Suprapubic skin (tissue), 4 donors: ENCODE data around the gene SUGCT. TPM values are rescaled to one million over a fixed set of nuclear protein-coding genes. Genes with fewer than 3 reads are reported as not detected.

Source experiments
- DNase-seq, 2 donors: peaks; one replicate each; pipeline ENCODE4 v3.0.0-alpha.2; 2019; ENCODE audit warnings: low spot score in 2 of 2
- H3K27ac ChIP-seq: fragments of 200-600 bp; sonication (generic); one replicate; pipeline ENCODE4 v1.5.1; 2019
- H3K27me3 ChIP-seq: fragments of 200-600 bp; sonication (generic); one replicate; pipeline ENCODE4 v1.5.1; 2019
- H3K36me3 ChIP-seq: fragments of 200-600 bp; sonication (generic); one replicate; pipeline ENCODE4 v1.5.1; 2019
- H3K4me1 ChIP-seq: fragments of 200-600 bp; sonication (generic); one replicate; pipeline ENCODE4 v1.5.1; 2019
- H3K4me3 ChIP-seq: fragments of 200-600 bp; sonication (generic); one replicate; pipeline ENCODE4 v1.5.1; 2019; ENCODE audit warnings: mild to moderate bottlenecking
- H3K9me3 ChIP-seq: fragments of 200-600 bp; sonication (generic); one replicate; pipeline ENCODE4 v1.5.1; 2019
- CTCF ChIP-seq, 2 donors: fragments of 200-600 bp in 1 of 2; fragments of 450-650 bp in 1 of 2; sonication (generic) in 1 of 2; IDR thresholded peaks; one replicate each; pipeline ENCODE4 v1.5.1; 2016 to 2019; ENCODE audit warnings: antibody characterized with exemption in 2 of 2, mild to moderate bottlenecking in 1 of 2, moderate library complexity in 1 of 2
- EP300 ChIP-seq: sonication (generic); formaldehyde crosslinking; IDR thresholded peaks from one replicate; pipeline ENCODE4 v1.6.1; 2017; ENCODE audit warnings: antibody characterized with exemption
- POLR2A ChIP-seq, 2 donors: fragments of 450-650 bp; IDR thresholded peaks; one replicate each; pipeline ENCODE4 v1.6.1; 2017; ENCODE audit warnings: antibody characterized with exemption in 2 of 2, mild to moderate bottlenecking in 2 of 2, moderate library complexity in 2 of 2
- POLR2AphosphoS5 ChIP-seq, 3 donors: sonication (generic); formaldehyde crosslinking; IDR thresholded peaks; one replicate each; pipeline ENCODE4 v1.6.1; 2017; ENCODE audit warnings: antibody characterized with exemption in 3 of 3
- WGBS: methylation state at CpG from one replicate; pipeline ENCODE4 v1.1.5; 2018; 5-methylcytosine and 5-hydroxymethylcytosine counted together
- total RNA-seq, 4 donors: library from RNA; depleted of rRNA; stranded (reverse); fragments of >200 nt; gene quantifications; one replicate each; pipeline ENCODE4 v1.1.0, GENCODE V29; 2016

SUGCT gene
- total RNA-seq, 4 donors from 2014 or later: 0.73 to 2.2 (median 0.98) TPM; not detected in 1

GRCh38 chr7:40526951-40527715 lies 392.3 kb downstream of the SUGCT start:
- H3K27ac ChIP-seq: no peak overlapping the region
- H3K4me3 ChIP-seq: no peak overlapping the region
- TF ChIP-seq EP300 (no peak), POLR2A (IDR thresholded peaks at IDR 0.05) (no peak), CTCF (IDR thresholded peaks at IDR 0.05) (no peak), POLR2AphosphoS5 (IDR thresholded peaks at IDR 0.05) (no peak)
- DNase-seq: no peak
- 73% methylated on average over 1 of the region's 1 CpG for WGBS
- H3K9me3 ChIP-seq: no peaks in the 10 kb centered on the region
- no peaks in the 10 kb centered on the region for H3K36me3 ChIP-seq
- H3K27me3 ChIP-seq: no peaks in the 10 kb centered on the region
- H3K4me1 ChIP-seq: no peaks in the 10 kb centered on the region

- no peak overlapping the region for H3K4me3 ChIP-seq
- H3K27me3 ChIP-seq: no peaks in the 10 kb centered on the region
- no peak for DNase-seq
- no peaks in the 10 kb centered on the region for H3K9me3 ChIP-seq
- H3K36me3 ChIP-seq: no peaks in the 10 kb centered on the region
- TF ChIP-seq CTCF (IDR thresholded peaks at IDR 0.05) (no peak), EP300 (no peak), POLR2A (IDR thresholded peaks at IDR 0.05) (no peak), POLR2AphosphoS5 (IDR thresholded peaks at IDR 0.05) (no peak)
- no peak overlapping the region for H3K27ac ChIP-seq
- no peaks in the 10 kb centered on the region for H3K4me1 ChIP-seq
Observed at GRCh38 chr7:40527723-40528122, 392.9 kb downstream of the SUGCT start.

- Histone ChIP-seq H3K4me1 (no peaks in the 10 kb centered on the region), H3K27me3 (no peaks in the 10 kb centered on the region), H3K27ac (no peak overlapping the region), H3K36me3 (no peaks in the 10 kb centered on the region), H3K4me3 (no peak overlapping the region), H3K9me3 (no peaks in the 10 kb centered on the region)
- TF ChIP-seq POLR2AphosphoS5 (IDR thresholded peaks at IDR 0.05) (no peak), CTCF (IDR thresholded peaks at IDR 0.05) (no peak), EP300 (no peak), POLR2A (IDR thresholded peaks at IDR 0.05) (no peak)
- DNase-seq: no peak
Observed at GRCh38 chr7:40530292-40530691, 395.5 kb downstream of the SUGCT start.

GRCh38 chr7:40531956-40532355 lies 397.2 kb downstream of the SUGCT start:
- no peak overlapping the region for H3K27ac ChIP-seq
- 96% methylated on average over 3 of the region's 3 CpGs for WGBS
- no peak for DNase-seq
- H3K9me3 ChIP-seq: no peaks in the 10 kb centered on the region
- no peak overlapping the region for H3K4me3 ChIP-seq
- no peaks in the 10 kb centered on the region for H3K27me3 ChIP-seq
- no peak for TF ChIP-seq EP300
- TF ChIP-seq POLR2AphosphoS5 (IDR thresholded peaks at IDR 0.05): no peak
- no peak for TF ChIP-seq CTCF (IDR thresholded peaks at IDR 0.05)
- no peak for TF ChIP-seq POLR2A (IDR thresholded peaks at IDR 0.05)
- no peaks in the 10 kb centered on the region for H3K36me3 ChIP-seq
- H3K4me1 ChIP-seq: no peaks in the 10 kb centered on the region

GRCh38 chr7:40535678-40536077 lies 400.9 kb downstream of the SUGCT start:
- Histone ChIP-seq H3K9me3 (no peaks in the 10 kb centered on the region), H3K4me3 (no peak overlapping the region), H3K4me1 (no peaks in the 10 kb centered on the region), H3K36me3 (no peaks in the 10 kb centered on the region), H3K27me3 (no peaks in the 10 kb centered on the region), H3K27ac (no peak overlapping the region)
- 92% methylated on average over 3 of the region's 3 CpGs for WGBS
- no peak for DNase-seq
- TF ChIP-seq POLR2A (IDR thresholded peaks at IDR 0.05): no peak
- TF ChIP-seq EP300: no peak
- no peak for TF ChIP-seq POLR2AphosphoS5 (IDR thresholded peaks at IDR 0.05)
- no peak for TF ChIP-seq CTCF (IDR thresholded peaks at IDR 0.05)
